HG02981 (cell line): ENCODE data around the gene STRN3.
"Not testable (repeated sequence)": the region's sequence is repeated elsewhere in the genome, so short reads cannot be mapped to it uniquely, and the experiment has no call there.

ENCODE experiments used
- ATAC-seq: cut with Tn5 transposase; IDR thresholded peaks from one replicate; pipeline ENCODE4 v1.9.1; 2021; ENCODE audit warnings: mild to moderate bottlenecking, moderate library complexity; ENCODE audit not compliant: unreplicated experiment

Gene STRN3

GRCh38 chr14:30925254-30925653 is 100.9 kb downstream of the STRN3 start:
- ATAC-seq = no peak

- no peak for ATAC-seq
Measured at GRCh38 chr14:30921788-30922187, 104.4 kb downstream of the STRN3 start.

- ATAC-seq = no peak
Measured at GRCh38 chr14:30921305-30921704, 104.9 kb downstream of the STRN3 start.

- no peak for ATAC-seq
Measured at GRCh38 chr14:30915596-30915995, 110.6 kb downstream of the STRN3 start.

GRCh38 chr14:30914812-30915211 is 111.4 kb downstream of the STRN3 start:
- ATAC-seq = no peak

- no peak for ATAC-seq
Measured at GRCh38 chr14:30908826-30909225, 117.4 kb downstream of the STRN3 start.

- ATAC-seq = no peak
Measured at GRCh38 chr14:30907659-30908057, 118.5 kb downstream of the STRN3 start.

GRCh38 chr14:30906752-30907658 is 119.2 kb downstream of the STRN3 start:
- ATAC-seq = no peak

- no peak for ATAC-seq
Measured at GRCh38 chr14:30903285-30904124, 122.7 kb downstream of the STRN3 start.

GRCh38 chr14:30897121-30897520 is 129.1 kb downstream of the STRN3 start:
- ATAC-seq = not testable (repeated sequence)

- ATAC-seq = no peak
Measured at GRCh38 chr14:30896435-30896834, 129.7 kb downstream of the STRN3 start.

GRCh38 chr14:30894923-30895515 is 131.2 kb downstream of the STRN3 start:
- ATAC-seq = no peak

GRCh38 chr14:30893819-30894218 is 132.4 kb downstream of the STRN3 start:
- ATAC-seq = no peak

GRCh38 chr14:30889244-30889594 is 137.0 kb downstream of the STRN3 start:
- ATAC-seq = no peak

- no peak for ATAC-seq
Measured at GRCh38 chr14:30888480-30889243, 137.5 kb downstream of the STRN3 start.

GRCh38 chr14:30885840-30886740 is 140.1 kb downstream of the STRN3 start:
- ATAC-seq = no peak

GRCh38 chr14:30884901-30885300 is 141.3 kb downstream of the STRN3 start:
- no peak for ATAC-seq

GRCh38 chr14:30883508-30884294 is 142.5 kb downstream of the STRN3 start:
- no peak for ATAC-seq

- no peak for ATAC-seq
Measured at GRCh38 chr14:30882431-30882830, 143.7 kb downstream of the STRN3 start.
